ENCODE results near the gene AATF. TPM values are rescaled to one million over a fixed set of nuclear protein-coding genes. Genes with fewer than 3 reads are reported as not detected.

AATF gene
- total RNA-seq, 1 donor from 2014 or later = 31.3 TPM

GRCh38 chr17:36934692-36935630 lies 13.8 kb upstream of the AATF start:
- Mint-ChIP-seq H3K27me3 (ENCODE audit: low read depth) (peaks cover 100% of the 10 kb centered on the region), H3K27ac (no peak overlapping the region), H3K4me1 (peaks cover 71% of the 10 kb centered on the region), H3K4me3 (no peak overlapping the region), H3K36me3 (no peaks in the 10 kb centered on the region), H3K9me3 (no peaks in the 10 kb centered on the region)
- TF ChIP-seq, protein P1, sequence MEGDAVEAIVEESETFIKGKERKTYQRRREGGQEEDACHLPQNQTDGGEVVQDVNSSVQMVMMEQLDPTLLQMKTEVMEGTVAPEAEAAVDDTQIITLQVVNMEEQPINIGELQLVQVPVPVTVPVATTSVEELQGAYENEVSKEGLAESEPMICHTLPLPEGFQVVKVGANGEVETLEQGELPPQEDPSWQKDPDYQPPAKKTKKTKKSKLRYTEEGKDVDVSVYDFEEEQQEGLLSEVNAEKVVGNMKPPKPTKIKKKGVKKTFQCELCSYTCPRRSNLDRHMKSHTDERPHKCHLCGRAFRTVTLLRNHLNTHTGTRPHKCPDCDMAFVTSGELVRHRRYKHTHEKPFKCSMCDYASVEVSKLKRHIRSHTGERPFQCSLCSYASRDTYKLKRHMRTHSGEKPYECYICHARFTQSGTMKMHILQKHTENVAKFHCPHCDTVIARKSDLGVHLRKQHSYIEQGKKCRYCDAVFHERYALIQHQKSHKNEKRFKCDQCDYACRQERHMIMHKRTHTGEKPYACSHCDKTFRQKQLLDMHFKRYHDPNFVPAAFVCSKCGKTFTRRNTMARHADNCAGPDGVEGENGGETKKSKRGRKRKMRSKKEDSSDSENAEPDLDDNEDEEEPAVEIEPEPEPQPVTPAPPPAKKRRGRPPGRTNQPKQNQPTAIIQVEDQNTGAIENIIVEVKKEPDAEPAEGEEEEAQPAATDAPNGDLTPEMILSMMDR (IDR thresholded peaks at IDR 0.05; ENCODE audit: unreplicated experiment) = no peak
- no peak for DNase-seq (ENCODE audit: low spot score in 2 of 2, unreplicated experiment in 2 of 2)

- Mint-ChIP-seq H3K27me3 (ENCODE audit: low read depth) (peaks cover 100% of the 10 kb centered on the region), H3K4me1 (peaks cover 65% of the 10 kb centered on the region), H3K36me3 (no peaks in the 10 kb centered on the region), H3K9me3 (no peaks in the 10 kb centered on the region), H3K27ac (no peak overlapping the region), H3K4me3 (peak overlapping the region; percentile 36)
- DNase-seq (ENCODE audit: low spot score in 2 of 2, unreplicated experiment in 2 of 2) = no peak
- TF ChIP-seq, protein P1 (IDR thresholded peaks at IDR 0.05; ENCODE audit: unreplicated experiment) = no peak
Observed at GRCh38 chr17:36935671-36936454, 12.9 kb upstream of the AATF start.

- Mint-ChIP-seq H3K4me3 (peak overlapping the region; percentile 36), H3K4me1 (peaks cover 61% of the 10 kb centered on the region), H3K9me3 (no peaks in the 10 kb centered on the region), H3K27me3 (ENCODE audit: low read depth) (peaks cover 100% of the 10 kb centered on the region), H3K36me3 (no peaks in the 10 kb centered on the region), H3K27ac (no peak overlapping the region)
- TF ChIP-seq, protein P1 (IDR thresholded peaks at IDR 0.05; ENCODE audit: unreplicated experiment) = no peak
- no peak for DNase-seq (ENCODE audit: low spot score in 2 of 2, unreplicated experiment in 2 of 2)
Observed at GRCh38 chr17:36936455-36937000, 12.2 kb upstream of the AATF start.

- Mint-ChIP-seq H3K36me3 (no peaks in the 10 kb centered on the region), H3K9me3 (no peaks in the 10 kb centered on the region)
- no peak for DNase-seq (ENCODE audit: low spot score in 2 of 2, unreplicated experiment in 2 of 2)
Observed at GRCh38 chr17:36937001-36937958, 11.5 kb upstream of the AATF start, which contains the start of gene LHX1. Gene LHX1 (plus strand): TSS chr17:36937475. CDS start chr17:36938198, 723 bp downstream.

More at GRCh38 chr17:36937001-36937958, 11.5 kb upstream of the AATF start, which contains the start of gene LHX1:
- Mint-ChIP-seq H3K27ac (no peak within 1 kb of the TSS), H3K27me3 (ENCODE audit: low read depth) (peaks cover 100% of the 10 kb centered on the region), H3K4me1 (peaks cover 53% of the 10 kb centered on the region), H3K4me3 (peak within 1 kb of the TSS; percentile 39)
- TF ChIP-seq, protein P1 (IDR thresholded peaks at IDR 0.05; ENCODE audit: unreplicated experiment) = no peak

All from mesothelial cell of epicardium (in vitro differentiated cells).